GM19468 (cell line): ENCODE data around the gene MGMT.

Experiments
- ATAC-seq: cut with Tn5 transposase; IDR thresholded peaks from one replicate; pipeline ENCODE4 v1.9.1; 2021; ENCODE audit warnings: mild to moderate bottlenecking, moderate library complexity, moderate number of reproducible peaks; ENCODE audit not compliant: unreplicated experiment; ENCODE audit errors: extremely low read depth

The MGMT gene

GRCh38 chr10:129778571-129778970 is 311.5 kb downstream of the MGMT start:
- ATAC-seq = no peak

GRCh38 chr10:129779126-129780111 is 312.4 kb downstream of the MGMT start:
- no peak for ATAC-seq

DNA sequence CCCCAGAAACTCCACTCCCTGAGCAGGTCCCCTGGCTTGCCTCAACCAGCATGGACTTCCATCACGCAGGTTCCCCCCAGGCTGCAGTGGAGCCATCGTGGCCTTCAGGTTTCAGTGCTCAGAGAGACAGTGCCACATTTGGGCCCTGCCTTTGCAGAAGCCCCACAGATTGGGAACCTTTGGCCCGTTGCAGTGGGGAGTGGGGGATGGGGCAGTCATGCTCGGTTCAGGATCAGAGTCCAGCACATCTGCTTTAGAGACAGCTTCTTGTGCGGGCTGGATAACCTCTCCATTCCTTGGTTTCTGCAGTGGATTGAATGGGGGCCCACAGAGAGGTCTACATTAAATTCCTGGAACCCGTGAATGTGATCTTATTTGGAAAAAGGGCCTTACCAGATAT is 313.2 kb downstream of the MGMT start:
- ATAC-seq = no peak

- ATAC-seq = no peak
Measured at GRCh38 chr10:129780901-129781795, 314.1 kb downstream of the MGMT start.

- no peak for ATAC-seq
Measured at GRCh38 chr10:129784291-129784690, 317.2 kb downstream of the MGMT start.

- no peak for ATAC-seq
Measured at GRCh38 chr10:129784891-129785290, 317.9 kb downstream of the MGMT start.

- ATAC-seq = no peak
Measured at GRCh38 chr10:129785536-129785981, 318.5 kb downstream of the MGMT start.

- ATAC-seq = no peak
Measured at GRCh38 chr10:129786216-129786615, 319.2 kb downstream of the MGMT start.

GRCh38 chr10:129787557-129787956 is 320.5 kb downstream of the MGMT start:
- ATAC-seq = no peak

GRCh38 chr10:129788215-129788614 is 321.2 kb downstream of the MGMT start:
- no peak for ATAC-seq

DNA sequence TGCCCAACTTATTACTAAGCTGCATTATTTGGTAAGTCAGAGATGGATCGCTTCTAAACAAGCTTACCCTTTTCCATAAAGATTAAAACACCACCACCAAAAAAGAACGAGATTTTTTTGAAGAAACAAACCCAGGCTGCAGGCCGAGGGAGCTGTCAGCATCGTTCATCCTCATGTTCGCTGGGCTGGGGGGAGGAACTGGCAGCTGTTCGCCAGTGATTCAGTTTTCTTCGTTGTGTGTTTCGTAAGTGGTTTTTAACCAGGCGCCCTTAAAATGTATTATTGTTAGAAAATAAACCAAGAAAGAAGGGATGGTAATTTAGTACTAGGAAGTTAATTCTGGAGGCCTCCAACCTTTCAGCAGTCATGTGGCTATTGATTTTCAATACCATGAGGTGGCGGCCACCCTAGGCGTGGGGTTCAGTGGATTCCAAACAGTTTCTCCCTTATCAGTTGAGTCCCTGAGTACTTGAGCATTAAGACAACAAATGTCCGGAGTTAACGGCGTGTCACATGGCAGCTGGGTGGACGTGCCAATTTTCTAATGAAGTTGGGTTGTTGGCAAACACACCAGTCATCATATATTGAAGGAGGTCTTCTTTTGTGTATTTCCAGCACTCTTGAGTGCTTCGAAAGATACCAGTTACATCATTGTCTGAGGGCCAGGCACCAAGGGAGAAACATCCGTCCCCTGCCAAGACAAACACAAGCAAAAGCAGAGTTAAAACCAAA is 323.8 kb downstream of the MGMT start:
- no peak for ATAC-seq

GRCh38 chr10:129792141-129792540 is 325.1 kb downstream of the MGMT start:
- ATAC-seq = no peak

GRCh38 chr10:129792864-129793263 is 325.8 kb downstream of the MGMT start:
- no peak for ATAC-seq

DNA sequence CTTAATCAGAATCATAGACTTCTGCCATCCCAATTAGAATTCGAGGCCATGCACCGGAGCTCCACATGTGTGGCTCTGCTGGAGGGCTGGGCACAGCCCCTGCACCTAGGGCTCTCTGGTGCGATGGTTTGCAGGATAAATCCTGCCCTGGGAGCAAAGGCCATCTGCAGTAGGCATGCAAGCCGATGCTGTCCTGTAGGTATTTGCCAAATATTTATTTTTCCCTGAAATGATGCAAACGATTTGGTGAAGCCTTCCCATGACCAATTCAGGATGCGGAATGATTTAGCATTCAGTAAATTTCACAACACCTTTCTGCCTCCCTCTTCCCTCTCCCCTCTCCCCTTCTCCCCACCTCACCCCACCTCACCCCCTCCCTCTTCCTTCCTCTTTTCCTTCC is 326.4 kb downstream of the MGMT start:
- ATAC-seq = no peak

DNA sequence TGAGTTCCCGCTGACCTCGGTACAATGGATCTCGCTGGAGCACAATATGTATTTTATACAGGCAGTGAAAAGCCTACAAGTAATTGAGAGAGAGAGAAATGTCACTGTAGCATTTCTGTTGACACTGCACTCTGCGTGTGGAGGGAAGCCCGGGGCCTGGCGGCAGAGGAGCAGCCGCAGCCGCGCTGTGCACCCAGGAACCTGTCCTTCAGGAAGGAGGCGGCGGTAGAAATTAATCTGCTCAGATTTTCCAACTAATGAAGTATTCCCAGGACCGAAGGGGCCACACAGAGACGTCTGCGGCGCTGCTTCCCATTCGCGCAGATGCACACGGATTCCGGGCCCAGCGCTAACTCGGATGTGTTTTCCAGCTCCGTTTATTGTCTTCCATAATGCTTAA is 327.0 kb downstream of the MGMT start:
- no peak for ATAC-seq

GRCh38 chr10:129796710-129797420 is 329.8 kb downstream of the MGMT start:
- ATAC-seq = no peak

DNA sequence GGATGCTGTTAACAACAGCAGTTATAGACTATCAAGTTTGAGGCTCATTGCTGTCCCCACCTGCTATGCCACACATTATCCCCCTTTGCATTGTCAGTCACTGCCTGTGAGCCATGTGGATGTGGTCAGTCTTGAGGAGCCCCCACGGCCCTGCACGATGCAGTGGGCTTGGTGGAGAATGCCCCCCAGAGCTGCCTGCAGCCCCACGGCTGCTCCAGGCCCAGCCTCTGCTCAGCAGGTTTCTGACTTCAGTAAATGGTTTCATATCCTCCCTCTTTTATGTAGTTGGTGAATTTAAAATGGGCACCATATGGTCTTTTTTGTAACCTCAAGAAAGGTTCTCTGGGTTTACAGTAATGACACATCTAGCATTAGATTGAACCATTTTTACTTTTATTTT is 332.9 kb downstream of the MGMT start:
- ATAC-seq = no peak

GRCh38 chr10:129800796-129801340 is 333.8 kb downstream of the MGMT start:
- no peak for ATAC-seq

- ATAC-seq = no peak
Measured at GRCh38 chr10:129807211-129807610, 340.2 kb downstream of the MGMT start.
